ENCODE results near the gene TGFB1I1. TPM values are rescaled to one million over a fixed set of nuclear protein-coding genes. Genes with fewer than 3 reads are reported as not detected.

The TGFB1I1 gene
- total RNA-seq, 1 experiment from 2014 or later = 8.7 TPM

- TF ChIP-seq, protein P1, sequence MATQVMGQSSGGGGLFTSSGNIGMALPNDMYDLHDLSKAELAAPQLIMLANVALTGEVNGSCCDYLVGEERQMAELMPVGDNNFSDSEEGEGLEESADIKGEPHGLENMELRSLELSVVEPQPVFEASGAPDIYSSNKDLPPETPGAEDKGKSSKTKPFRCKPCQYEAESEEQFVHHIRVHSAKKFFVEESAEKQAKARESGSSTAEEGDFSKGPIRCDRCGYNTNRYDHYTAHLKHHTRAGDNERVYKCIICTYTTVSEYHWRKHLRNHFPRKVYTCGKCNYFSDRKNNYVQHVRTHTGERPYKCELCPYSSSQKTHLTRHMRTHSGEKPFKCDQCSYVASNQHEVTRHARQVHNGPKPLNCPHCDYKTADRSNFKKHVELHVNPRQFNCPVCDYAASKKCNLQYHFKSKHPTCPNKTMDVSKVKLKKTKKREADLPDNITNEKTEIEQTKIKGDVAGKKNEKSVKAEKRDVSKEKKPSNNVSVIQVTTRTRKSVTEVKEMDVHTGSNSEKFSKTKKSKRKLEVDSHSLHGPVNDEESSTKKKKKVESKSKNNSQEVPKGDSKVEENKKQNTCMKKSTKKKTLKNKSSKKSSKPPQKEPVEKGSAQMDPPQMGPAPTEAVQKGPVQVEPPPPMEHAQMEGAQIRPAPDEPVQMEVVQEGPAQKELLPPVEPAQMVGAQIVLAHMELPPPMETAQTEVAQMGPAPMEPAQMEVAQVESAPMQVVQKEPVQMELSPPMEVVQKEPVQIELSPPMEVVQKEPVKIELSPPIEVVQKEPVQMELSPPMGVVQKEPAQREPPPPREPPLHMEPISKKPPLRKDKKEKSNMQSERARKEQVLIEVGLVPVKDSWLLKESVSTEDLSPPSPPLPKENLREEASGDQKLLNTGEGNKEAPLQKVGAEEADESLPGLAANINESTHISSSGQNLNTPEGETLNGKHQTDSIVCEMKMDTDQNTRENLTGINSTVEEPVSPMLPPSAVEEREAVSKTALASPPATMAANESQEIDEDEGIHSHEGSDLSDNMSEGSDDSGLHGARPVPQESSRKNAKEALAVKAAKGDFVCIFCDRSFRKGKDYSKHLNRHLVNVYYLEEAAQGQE (IDR thresholded peaks at IDR 0.05; ENCODE audit: low read depth) = no peak
- TF ChIP-seq POLR2AphosphoS5 (IDR thresholded peaks at IDR 0.05; ENCODE audit: low read depth, low read length) = peak; percentile 81
- TF ChIP-seq JUND (IDR thresholded peaks at IDR 0.05) = no peak
- TF ChIP-seq ELF1 (IDR thresholded peaks at IDR 0.05; ENCODE audit: borderline replicate concordance, low read depth) = no peak; the same call in 1 of the 2 replicates
These were observed 12.0 kb upstream of the TGFB1I1 start (continued) for GRCh38 chr16:31459687-31460581.

GRCh38 chr16:31460582-31461002, 11.4 kb upstream of the TGFB1I1 start:
- peak overlapping the region; percentile 79 for H3K27ac ChIP-seq (ENCODE audit: low read depth, low read length)
- POLR2A ChIA-PET = interaction anchor here (1.1 to 2.1 kb wide), 4 partner anchors 9 to 413 kb away, joined by 5 to 12 read pairs (median 6); partner anchors contain the start of genes KAT8 and ZNF267
- H3K4me1 ChIP-seq (ENCODE audit: control insufficient read depth in 1 of 2, insufficient read depth in 2 of 2, low read length in 2 of 2) = peaks cover 3 to 34% of the 10 kb centered on the region in 2 experiments; a peak in 3 of 4 replicates
- no peaks in the 10 kb centered on the region for H4K20me1 ChIP-seq (ENCODE audit: insufficient read depth)
- peak overlapping the region; percentile 84 for H3K4me2 ChIP-seq (ENCODE audit: low read length)
- H3K27me3 ChIP-seq (ENCODE audit: insufficient read depth, low read length) = no peaks in the 10 kb centered on the region
- no peak for TF ChIP-seq SP1 (IDR thresholded peaks at IDR 0.05; ENCODE audit: low read depth)
- TF ChIP-seq RAD21 (IDR thresholded peaks at IDR 0.05; ENCODE audit: low read depth) = peak; percentile 52
- no peak for TF ChIP-seq ELF1 (IDR thresholded peaks at IDR 0.05; ENCODE audit: borderline replicate concordance, low read depth)
- no peak for TF ChIP-seq ZFX (IDR thresholded peaks at IDR 0.05)
- TF ChIP-seq, protein P2, sequence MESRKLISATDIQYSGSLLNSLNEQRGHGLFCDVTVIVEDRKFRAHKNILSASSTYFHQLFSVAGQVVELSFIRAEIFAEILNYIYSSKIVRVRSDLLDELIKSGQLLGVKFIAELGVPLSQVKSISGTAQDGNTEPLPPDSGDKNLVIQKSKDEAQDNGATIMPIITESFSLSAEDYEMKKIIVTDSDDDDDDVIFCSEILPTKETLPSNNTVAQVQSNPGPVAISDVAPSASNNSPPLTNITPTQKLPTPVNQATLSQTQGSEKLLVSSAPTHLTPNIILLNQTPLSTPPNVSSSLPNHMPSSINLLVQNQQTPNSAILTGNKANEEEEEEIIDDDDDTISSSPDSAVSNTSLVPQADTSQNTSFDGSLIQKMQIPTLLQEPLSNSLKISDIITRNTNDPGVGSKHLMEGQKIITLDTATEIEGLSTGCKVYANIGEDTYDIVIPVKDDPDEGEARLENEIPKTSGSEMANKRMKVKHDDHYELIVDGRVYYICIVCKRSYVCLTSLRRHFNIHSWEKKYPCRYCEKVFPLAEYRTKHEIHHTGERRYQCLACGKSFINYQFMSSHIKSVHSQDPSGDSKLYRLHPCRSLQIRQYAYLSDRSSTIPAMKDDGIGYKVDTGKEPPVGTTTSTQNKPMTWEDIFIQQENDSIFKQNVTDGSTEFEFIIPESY (IDR thresholded peaks at IDR 0.05; ENCODE audit: extremely low read depth, insufficient replicate concordance, low read length) = no peak
- peak; percentile 53 to 75 (median 69); a peak in 5 of 6 replicates for TF ChIP-seq CTCF (IDR thresholded peaks at IDR 0.05 in 2 of 3, conservative IDR thresholded peaks at IDR 0.05 in 1 of 3; ENCODE audit: borderline replicate concordance in 1 of 3, insufficient read depth in 1 of 3, low read depth in 2 of 3, low read length in 2 of 3)
- peak; percentile 32; the same call in 1 of the 2 replicates for TF ChIP-seq CBX3 (IDR thresholded peaks at IDR 0.05; ENCODE audit: low read depth)
- 0 out of 2 replicates have a peak, but pooled peaks have one; percentile 7 for TF ChIP-seq CEBPB (IDR thresholded peaks at IDR 0.05; ENCODE audit: low read depth)
- no peak for TF ChIP-seq JUND (IDR thresholded peaks at IDR 0.05)
- TF ChIP-seq SRF (IDR thresholded peaks at IDR 0.05; ENCODE audit: low read depth) = no peak
- TF ChIP-seq POLR2A (IDR thresholded peaks at IDR 0.05; ENCODE audit: borderline replicate concordance, extremely low read depth, insufficient read depth, insufficient read length) = no peak
- peak; percentile 56 for DNase-seq (ENCODE audit: low read depth, low spot score)
- intact Hi-C loops (cut with micrococcal nuclease) = no loop called here
- peaks cover 28% of the 10 kb centered on the region for H3K79me2 ChIP-seq (ENCODE audit: insufficient read depth, low read length)
- CTCF ChIA-PET = interaction anchor here (0.7 to 3.4 kb wide), 17 partner anchors 9 to 507 kb away, joined by 3 to 32 read pairs (median 7); partner anchors contain the start of genes HSD3B7, KAT8, TGFB1I1 and ZNF267
- no peaks in the 10 kb centered on the region for H3K36me3 ChIP-seq (ENCODE audit: control insufficient read depth in 1 of 2, insufficient read depth in 2 of 2, low read length in 2 of 2)
- no peaks in the 10 kb centered on the region for H3K9me2 ChIP-seq (ENCODE audit: insufficient read depth)
- RAD21 ChIA-PET (ENCODE audit: low non-redundant PET in 1 of 2, low total read pairs in 2 of 2, uncharacterized antibody in 2 of 2, unreplicated experiment in 2 of 2) = no interaction called here
- H3K4me3 ChIP-seq (replicated peaks in 1 of 2; ENCODE audit: low read depth in 1 of 2, low read length in 2 of 2) = peak overlapping the region; percentile 69 to 70
- H3K9ac ChIP-seq (ENCODE audit: low read length) = peak overlapping the region; percentile 57
- no peak overlapping the region for H2AFZ ChIP-seq (ENCODE audit: low read depth, low read length, poor library complexity, severe bottlenecking)
- TSS peak; percentile 80 for BruUV-seq (replicated peaks)
- no peak for ATAC-seq
- no peaks in the 10 kb centered on the region for H3K9me3 ChIP-seq (ENCODE audit: control insufficient read depth in 1 of 2, insufficient read depth in 1 of 2, low read depth in 1 of 2, low read length in 2 of 2)

Data from HCT116 (cell line).